ENCODE measurements around the gene DPYD. TPM values are rescaled to one million over a fixed set of nuclear protein-coding genes. Genes with fewer than 3 reads are reported as not detected.
A peak's percentile ranks its signal among the peaks of the same experiment; 100 is the strongest.

DPYD gene
- total and polyA plus RNA-seq, 10 of the 15 experiments (the other 5 are each of a cell fraction or from before 2014, with no cell fraction given), result 5.7 to 23.8 (median 10.2) TPM

DNA sequence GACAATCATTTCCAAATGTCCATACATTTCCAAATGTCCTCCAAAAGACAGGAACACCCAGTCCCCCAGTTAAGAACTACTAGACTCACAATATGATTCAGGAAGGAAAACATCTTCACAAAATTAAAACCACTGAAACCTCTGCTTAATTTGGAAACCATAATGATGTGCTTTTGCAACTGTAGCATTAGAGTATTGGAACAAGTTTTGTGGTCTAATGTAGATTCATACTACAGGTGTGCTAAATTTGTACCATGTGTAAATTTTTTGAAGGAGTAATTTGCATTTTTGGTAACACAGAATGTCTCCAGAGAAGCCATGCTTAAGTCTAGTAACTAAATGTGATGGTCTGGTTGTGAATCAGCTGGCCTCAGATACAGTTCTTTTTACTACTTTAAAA, 129.6 kb downstream of the DPYD start (continued):
- TF ChIP-seq, protein P1, sequence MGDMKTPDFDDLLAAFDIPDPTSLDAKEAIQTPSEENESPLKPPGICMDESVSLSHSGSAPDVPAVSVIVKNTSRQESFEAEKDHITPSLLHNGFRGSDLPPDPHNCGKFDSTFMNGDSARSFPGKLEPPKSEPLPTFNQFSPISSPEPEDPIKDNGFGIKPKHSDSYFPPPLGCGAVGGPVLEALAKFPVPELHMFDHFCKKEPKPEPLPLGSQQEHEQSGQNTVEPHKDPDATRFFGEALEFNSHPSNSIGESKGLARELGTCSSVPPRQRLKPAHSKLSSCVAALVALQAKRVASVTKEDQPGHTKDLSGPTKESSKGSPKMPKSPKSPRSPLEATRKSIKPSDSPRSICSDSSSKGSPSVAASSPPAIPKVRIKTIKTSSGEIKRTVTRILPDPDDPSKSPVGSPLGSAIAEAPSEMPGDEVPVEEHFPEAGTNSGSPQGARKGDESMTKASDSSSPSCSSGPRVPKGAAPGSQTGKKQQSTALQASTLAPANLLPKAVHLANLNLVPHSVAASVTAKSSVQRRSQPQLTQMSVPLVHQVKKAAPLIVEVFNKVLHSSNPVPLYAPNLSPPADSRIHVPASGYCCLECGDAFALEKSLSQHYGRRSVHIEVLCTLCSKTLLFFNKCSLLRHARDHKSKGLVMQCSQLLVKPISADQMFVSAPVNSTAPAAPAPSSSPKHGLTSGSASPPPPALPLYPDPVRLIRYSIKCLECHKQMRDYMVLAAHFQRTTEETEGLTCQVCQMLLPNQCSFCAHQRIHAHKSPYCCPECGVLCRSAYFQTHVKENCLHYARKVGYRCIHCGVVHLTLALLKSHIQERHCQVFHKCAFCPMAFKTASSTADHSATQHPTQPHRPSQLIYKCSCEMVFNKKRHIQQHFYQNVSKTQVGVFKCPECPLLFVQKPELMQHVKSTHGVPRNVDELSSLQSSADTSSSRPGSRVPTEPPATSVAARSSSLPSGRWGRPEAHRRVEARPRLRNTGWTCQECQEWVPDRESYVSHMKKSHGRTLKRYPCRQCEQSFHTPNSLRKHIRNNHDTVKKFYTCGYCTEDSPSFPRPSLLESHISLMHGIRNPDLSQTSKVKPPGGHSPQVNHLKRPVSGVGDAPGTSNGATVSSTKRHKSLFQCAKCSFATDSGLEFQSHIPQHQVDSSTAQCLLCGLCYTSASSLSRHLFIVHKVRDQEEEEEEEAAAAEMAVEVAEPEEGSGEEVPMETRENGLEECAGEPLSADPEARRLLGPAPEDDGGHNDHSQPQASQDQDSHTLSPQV (IDR thresholded peaks at IDR 0.05), result no peak
- TF ChIP-seq DPF2 (IDR thresholded peaks at IDR 0.05) (peak; percentile 34; the same call in 1 of the 2 replicates), SMAD5 (IDR thresholded peaks at IDR 0.05; ENCODE audit: low read depth) (no peak), HCFC1 (IDR thresholded peaks at IDR 0.05; ENCODE audit: low read length) (no peak), SREBF2 (IDR thresholded peaks at IDR 0.05; ENCODE audit: low read length) (no peak), RAD51 (IDR thresholded peaks at IDR 0.05) (no peak), CEBPB (IDR thresholded peaks at IDR 0.05; ENCODE audit: borderline replicate concordance in 1 of 2, low read depth in 2 of 2, low read length in 2 of 2) (no peak), POU2F2 (IDR thresholded peaks at IDR 0.05; ENCODE audit: borderline replicate concordance, low read depth, low read length) (peak; percentile 45; the same call in 1 of the 3 replicates), NBN (IDR thresholded peaks at IDR 0.05) (no peak), SUPT20H (IDR thresholded peaks at IDR 0.05; ENCODE audit: borderline replicate concordance, control insufficient read depth, low read depth, low read length) (no peak), SMC3 (IDR thresholded peaks at IDR 0.05; ENCODE audit: borderline replicate concordance, low read length) (no peak), ZNF217 (IDR thresholded peaks at IDR 0.05) (peak; percentile 70; the same call in 1 of the 2 replicates), NFXL1 (IDR thresholded peaks at IDR 0.05; ENCODE audit: borderline replicate concordance) (no peak), NFYA (IDR thresholded peaks at IDR 0.05; ENCODE audit: borderline replicate concordance, low read depth, low read length) (no peak), MEF2B (IDR thresholded peaks at IDR 0.05; ENCODE audit: partially characterized antibody, poor library complexity, severe bottlenecking) (peak; percentile 88), TCF3 (IDR thresholded peaks at IDR 0.05; ENCODE audit: borderline replicate concordance, insufficient read depth, low read depth, low read length) (no peak), ZNF622 (IDR thresholded peaks at IDR 0.05) (no peak), LARP7 (IDR thresholded peaks at IDR 0.05) (no peak), ZZZ3 (IDR thresholded peaks at IDR 0.05; ENCODE audit: control insufficient read depth, insufficient read length, low read depth) (no peak), BACH1 (IDR thresholded peaks at IDR 0.05; ENCODE audit: borderline replicate concordance) (no peak; the same call in 1 of the 2 replicates), RB1 (IDR thresholded peaks at IDR 0.05; ENCODE audit: borderline replicate concordance) (no peak), BRCA1 (IDR thresholded peaks at IDR 0.05; ENCODE audit: low read depth, low read length) (no peak)
- TF ChIP-seq, protein P2, sequence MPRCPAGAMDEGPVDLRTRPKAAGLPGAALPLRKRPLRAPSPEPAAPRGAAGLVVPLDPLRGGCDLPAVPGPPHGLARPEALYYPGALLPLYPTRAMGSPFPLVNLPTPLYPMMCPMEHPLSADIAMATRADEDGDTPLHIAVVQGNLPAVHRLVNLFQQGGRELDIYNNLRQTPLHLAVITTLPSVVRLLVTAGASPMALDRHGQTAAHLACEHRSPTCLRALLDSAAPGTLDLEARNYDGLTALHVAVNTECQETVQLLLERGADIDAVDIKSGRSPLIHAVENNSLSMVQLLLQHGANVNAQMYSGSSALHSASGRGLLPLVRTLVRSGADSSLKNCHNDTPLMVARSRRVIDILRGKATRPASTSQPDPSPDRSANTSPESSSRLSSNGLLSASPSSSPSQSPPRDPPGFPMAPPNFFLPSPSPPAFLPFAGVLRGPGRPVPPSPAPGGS (IDR thresholded peaks at IDR 0.05; ENCODE audit: borderline replicate concordance, insufficient read depth, low read depth, low read length, poor library complexity, severe bottlenecking), result no peak
- TF ChIP-seq, protein P3, sequence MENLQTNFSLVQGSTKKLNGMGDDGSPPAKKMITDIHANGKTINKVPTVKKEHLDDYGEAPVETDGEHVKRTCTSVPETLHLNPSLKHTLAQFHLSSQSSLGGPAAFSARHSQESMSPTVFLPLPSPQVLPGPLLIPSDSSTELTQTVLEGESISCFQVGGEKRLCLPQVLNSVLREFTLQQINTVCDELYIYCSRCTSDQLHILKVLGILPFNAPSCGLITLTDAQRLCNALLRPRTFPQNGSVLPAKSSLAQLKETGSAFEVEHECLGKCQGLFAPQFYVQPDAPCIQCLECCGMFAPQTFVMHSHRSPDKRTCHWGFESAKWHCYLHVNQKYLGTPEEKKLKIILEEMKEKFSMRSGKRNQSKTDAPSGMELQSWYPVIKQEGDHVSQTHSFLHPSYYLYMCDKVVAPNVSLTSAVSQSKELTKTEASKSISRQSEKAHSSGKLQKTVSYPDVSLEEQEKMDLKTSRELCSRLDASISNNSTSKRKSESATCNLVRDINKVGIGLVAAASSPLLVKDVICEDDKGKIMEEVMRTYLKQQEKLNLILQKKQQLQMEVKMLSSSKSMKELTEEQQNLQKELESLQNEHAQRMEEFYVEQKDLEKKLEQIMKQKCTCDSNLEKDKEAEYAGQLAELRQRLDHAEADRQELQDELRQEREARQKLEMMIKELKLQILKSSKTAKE (IDR thresholded peaks at IDR 0.05; ENCODE audit: low read depth, poor library complexity, severe bottlenecking), result peak; percentile 40
- TF ChIP-seq, protein P4, sequence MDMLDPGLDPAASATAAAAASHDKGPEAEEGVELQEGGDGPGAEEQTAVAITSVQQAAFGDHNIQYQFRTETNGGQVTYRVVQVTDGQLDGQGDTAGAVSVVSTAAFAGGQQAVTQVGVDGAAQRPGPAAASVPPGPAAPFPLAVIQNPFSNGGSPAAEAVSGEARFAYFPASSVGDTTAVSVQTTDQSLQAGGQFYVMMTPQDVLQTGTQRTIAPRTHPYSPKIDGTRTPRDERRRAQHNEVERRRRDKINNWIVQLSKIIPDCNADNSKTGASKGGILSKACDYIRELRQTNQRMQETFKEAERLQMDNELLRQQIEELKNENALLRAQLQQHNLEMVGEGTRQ (IDR thresholded peaks at IDR 0.05; ENCODE audit: borderline replicate concordance, low read depth, low read length), result no peak

Data from GM12878 (cell line).